SJCRH30 (cell line): Measurements from ENCODE around the gene TRMT10B. TPM values are rescaled to one million over a fixed set of nuclear protein-coding genes. Genes with fewer than 3 reads are reported as not detected.
"Not testable (repeated sequence)": the region's sequence is repeated elsewhere in the genome, so short reads cannot be mapped to it uniquely, and the experiment has no call there.

Experiments used
- DNase-seq, 2 experiments: peaks; one replicate each; pipeline ENCODE4 v3.0.0-alpha.2; 2015 to 2020
- H3K27ac ChIP-seq: fragments of 250-450 bp; sonication (Bioruptor Pico); 2 replicates; pipeline ENCODE4 v1.5.1; 2020; ENCODE audit warnings: mild to moderate bottlenecking, moderate library complexity
- H3K27me3 ChIP-seq: fragments of 250-450 bp; sonication (Bioruptor Pico); 2 replicates; pipeline ENCODE4 v1.5.1; 2020; ENCODE audit warnings: mild to moderate bottlenecking, moderate library complexity
- H3K36me3 ChIP-seq: fragments of 250-450 bp; sonication (Bioruptor Pico); 2 replicates; pipeline ENCODE4 v1.5.1; 2020; ENCODE audit warnings: mild to moderate bottlenecking, moderate library complexity
- H3K4me1 ChIP-seq: fragments of 250-450 bp; sonication (Bioruptor Pico); 2 replicates; pipeline ENCODE4 v1.5.1; 2020; ENCODE audit warnings: mild to moderate bottlenecking, moderate library complexity
- H3K4me3 ChIP-seq: fragments of 250-450 bp; sonication (Bioruptor Pico); 2 replicates; pipeline ENCODE4 v1.5.1; 2020; ENCODE audit warnings: mild to moderate bottlenecking, moderate library complexity
- H3K9me3 ChIP-seq: fragments of 250-450 bp; sonication (Bioruptor Pico); replicated peaks from 2 replicates; pipeline ENCODE4 v1.5.1; 2020; ENCODE audit warnings: mild to moderate bottlenecking, moderate library complexity
- total RNA-seq: library from RNA; depleted of rRNA; stranded (reverse); fragments of >200 nt; shearing (Covaris generic); gene quantifications from 2 replicates; pipeline ENCODE4 v1.2.3, GENCODE V29; 2014; rRNA removed

TRMT10B gene
- total RNA-seq, 1 experiment from 2014 or later: 0.43 TPM

DNA sequence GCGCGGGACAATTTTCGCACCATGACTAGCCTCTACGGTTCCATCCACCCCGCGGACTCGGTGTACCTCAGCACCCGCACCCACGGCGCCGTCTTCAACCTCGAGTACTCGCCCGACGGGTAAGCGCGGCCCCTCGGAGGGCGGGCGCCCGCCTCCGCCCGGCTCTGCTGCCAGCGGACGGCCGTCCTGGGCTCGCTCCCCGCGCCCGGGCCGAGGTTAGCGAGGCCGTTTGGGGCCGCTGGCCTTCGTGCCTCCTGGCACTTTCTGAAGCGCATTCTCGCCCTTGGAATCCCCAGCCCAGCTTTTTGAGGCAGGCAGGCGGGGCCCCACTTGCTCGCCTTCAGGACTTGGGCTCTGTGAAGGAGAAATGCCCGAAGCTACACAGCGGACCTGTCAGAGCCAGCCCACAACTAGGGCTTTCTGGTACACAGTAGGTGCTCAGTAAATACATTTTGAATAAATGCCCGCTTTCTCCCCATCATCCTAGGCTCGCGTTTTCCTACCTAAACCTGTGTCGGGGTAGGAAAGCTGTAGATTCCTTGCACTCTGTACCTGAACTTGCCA is 47.8 kb downstream of the TRMT10B start:
- no peaks in the 10 kb centered on the region for H3K27me3 ChIP-seq
- H3K9me3 ChIP-seq: no peaks in the 10 kb centered on the region
- peaks cover 5% of the 10 kb centered on the region for H3K36me3 ChIP-seq
- H3K4me1 ChIP-seq: peaks cover 7% of the 10 kb centered on the region; the same call in 1 of the 2 replicates
- peak overlapping the region; percentile 78 for H3K27ac ChIP-seq
- H3K4me3 ChIP-seq: peak overlapping the region; percentile 97
- peak; percentile 32 to 43 for DNase-seq

DNA sequence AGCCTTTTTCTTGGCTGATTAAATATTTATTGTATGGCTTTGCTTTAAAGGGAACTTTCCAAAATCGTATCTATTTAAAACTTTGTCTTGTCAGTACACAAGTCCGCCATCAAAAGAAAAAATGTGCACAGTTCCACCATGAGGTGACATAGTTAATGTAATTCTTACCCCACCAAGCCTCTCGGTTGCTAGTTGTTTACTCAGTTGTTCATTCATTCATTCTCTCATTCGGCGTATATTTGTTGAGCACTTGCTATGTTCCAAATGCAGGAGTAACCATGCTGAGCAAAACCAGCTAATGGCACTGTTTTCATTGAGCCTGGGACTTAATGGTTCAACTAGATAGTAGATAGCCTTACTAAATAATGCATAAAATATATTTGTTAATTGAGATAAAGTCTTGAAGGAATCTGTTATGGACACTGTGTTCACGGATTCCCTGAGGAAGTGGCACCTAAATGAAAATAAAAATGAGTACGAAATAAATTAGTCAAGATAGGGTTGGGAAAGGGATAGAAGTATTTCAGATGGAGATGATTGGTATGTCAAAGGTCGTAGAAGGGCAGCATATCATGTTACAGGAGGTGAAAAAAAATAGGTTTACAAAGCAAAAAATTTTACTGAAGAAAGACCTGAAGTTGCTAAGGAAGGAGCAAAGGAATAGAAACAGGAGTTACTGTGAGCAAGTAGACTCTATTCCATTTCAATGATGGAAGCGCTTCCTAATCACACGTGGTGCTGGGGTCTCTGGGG is 48.5 kb downstream of the TRMT10B start:
- DNase-seq: peak in 1 of 2 experiments; percentile 9
- Histone ChIP-seq H3K9me3 (no peaks in the 10 kb centered on the region), H3K27ac (no peak overlapping the region; the same call in 1 of the 2 replicates)

DNA sequence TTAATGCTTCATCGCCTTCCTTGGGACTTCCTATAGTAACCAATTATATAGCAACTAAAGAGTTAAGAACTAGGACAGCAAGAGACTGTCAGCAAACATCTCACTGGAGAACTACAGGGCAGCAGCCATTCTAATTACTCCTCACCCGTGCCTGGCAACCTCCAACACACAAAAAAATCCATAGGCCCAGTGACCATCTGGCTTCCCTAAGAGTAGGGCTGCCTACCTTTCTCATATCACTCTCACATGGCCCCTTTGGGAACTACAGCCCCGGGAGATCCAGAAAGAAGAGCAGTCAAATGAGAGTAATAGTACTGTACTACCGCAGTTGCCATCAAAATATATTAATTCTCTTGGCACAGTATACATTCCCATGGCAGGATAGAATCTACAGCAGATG is 52.7 kb downstream of the TRMT10B start:
- no peak overlapping the region for H3K4me3 ChIP-seq
- peaks cover 7% of the 10 kb centered on the region for H3K36me3 ChIP-seq

More for the DNA sequence above, 48.5 kb downstream of the TRMT10B start:
- peak overlapping the region; percentile 97 for H3K4me3 ChIP-seq
- no peaks in the 10 kb centered on the region for H3K27me3 ChIP-seq
- H3K36me3 ChIP-seq: peaks cover 5% of the 10 kb centered on the region
- peaks cover 7% of the 10 kb centered on the region; the same call in 1 of the 2 replicates for H3K4me1 ChIP-seq

DNA sequence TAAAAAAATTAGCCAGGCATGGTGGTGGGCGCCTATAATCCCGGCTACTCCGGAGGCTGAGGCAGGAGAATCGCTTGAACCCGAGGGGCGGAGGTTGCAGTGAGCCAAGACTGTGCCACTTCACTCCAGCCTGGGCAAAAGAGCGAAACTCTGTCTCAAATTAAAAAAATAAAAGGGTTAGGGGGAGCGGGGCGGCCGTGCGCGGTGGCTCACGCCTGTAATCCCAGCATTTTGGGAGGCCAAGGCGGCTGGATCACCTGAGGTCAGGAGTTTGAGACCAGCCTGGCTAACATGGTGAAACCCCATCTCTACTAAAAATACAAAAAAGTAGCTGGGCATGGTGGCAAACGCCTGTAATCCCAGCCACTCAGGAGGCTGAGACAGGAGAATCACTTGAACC is 56.1 kb downstream of the TRMT10B start:
- H3K4me3 ChIP-seq, DNase-seq, H3K9me3 ChIP-seq, H3K27ac ChIP-seq, H3K4me1 ChIP-seq, H3K27me3 ChIP-seq, H3K36me3 ChIP-seq: not testable (repeated sequence)

More for the DNA sequence above, 52.7 kb downstream of the TRMT10B start:
- Histone ChIP-seq H3K27me3 (no peaks in the 10 kb centered on the region), H3K27ac (no peak overlapping the region), H3K9me3 (no peaks in the 10 kb centered on the region), H3K4me1 (peaks cover 4% of the 10 kb centered on the region; the same call in 1 of the 2 replicates)
- no peak for DNase-seq

DNA sequence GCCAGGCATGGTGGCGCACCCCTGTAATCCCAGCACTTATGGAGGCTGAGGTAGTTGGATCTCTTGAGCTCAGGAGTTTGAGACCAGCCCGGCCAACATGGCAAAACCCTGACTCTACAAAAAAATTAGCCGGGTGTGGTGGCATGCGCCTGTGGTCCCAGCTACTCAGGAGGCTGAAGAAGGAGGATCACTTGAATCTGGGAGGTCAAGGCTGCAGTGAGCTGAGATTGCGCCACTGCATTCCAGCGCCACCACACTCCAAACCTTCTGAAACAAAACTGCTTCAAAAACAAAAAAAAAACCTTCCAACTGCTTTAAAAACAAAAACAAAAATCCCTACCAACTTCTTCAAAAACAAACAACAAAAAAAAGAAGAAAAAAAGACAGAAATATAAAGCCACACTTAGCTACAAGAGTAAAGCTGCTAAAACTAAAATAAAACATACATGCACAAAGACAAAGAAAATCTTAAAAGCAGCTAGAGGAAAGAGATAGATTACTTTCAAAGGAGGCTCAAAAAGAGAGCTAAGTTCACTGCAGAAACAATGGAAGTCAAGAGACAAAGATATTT is 58.4 kb downstream of the TRMT10B start:
- Histone ChIP-seq H3K27ac (no peak overlapping the region), H3K9me3 (no peaks in the 10 kb centered on the region), H3K27me3 (no peaks in the 10 kb centered on the region), H3K4me1 (no peaks in the 10 kb centered on the region), H3K36me3 (peaks cover 11% of the 10 kb centered on the region; the same call in 1 of the 2 replicates), H3K4me3 (no peak overlapping the region)
- DNase-seq: no peak

DNA sequence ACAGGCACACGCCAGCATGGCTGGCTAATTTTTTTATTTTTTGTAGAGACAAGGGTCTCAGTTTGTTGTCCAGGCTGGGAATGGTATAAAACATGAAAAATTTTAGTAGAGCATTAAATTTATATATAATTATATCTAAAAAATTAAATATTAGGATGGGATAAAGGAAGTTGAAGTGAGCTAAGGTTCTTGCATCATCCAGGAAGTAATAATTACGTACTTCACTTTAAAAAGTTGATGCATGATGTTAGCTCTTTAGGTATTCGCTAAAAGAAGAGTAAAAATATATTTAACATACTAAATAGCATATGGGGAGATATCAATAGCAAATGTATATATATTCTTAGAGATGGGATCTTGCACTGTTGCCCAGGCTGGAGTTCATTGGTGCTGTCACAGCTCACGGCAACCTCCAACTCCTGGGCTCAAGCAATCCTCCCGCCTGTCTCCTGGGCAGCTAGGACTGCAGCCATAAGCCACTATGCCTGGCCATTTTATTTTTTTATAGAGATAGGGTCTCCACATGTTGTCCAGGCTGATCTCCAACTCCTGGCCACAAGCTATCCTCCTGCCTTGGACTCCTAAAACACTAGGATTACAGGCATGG is 59.3 kb downstream of the TRMT10B start:
- no peaks in the 10 kb centered on the region for H3K4me1 ChIP-seq
- DNase-seq: no peak
- H3K27me3 ChIP-seq: no peaks in the 10 kb centered on the region
- H3K27ac ChIP-seq: no peak overlapping the region
- H3K9me3 ChIP-seq: no peaks in the 10 kb centered on the region
- peaks cover 11% of the 10 kb centered on the region; the same call in 1 of the 2 replicates for H3K36me3 ChIP-seq
- H3K4me3 ChIP-seq: no peak overlapping the region

DNA sequence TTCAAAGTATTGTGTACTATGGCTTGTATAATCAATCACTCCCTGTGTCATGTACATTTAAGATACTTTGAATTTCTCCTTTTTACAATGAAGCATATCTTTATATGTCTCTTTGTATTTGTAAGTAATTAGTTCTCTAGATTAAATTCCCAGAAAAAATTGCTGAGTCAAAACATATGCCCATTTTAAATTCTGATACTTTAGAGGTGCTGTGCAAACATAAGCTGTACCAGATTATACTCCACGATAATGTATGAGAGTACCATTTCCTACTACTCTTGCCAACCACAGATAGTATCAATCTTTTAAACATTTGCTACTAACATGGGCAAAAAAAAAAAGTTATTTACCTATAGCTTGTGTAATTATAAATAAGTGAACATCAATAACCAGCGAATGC is 65.2 kb downstream of the TRMT10B start:
- Histone ChIP-seq H3K27me3 (no peaks in the 10 kb centered on the region), H3K4me3 (no peak overlapping the region), H3K27ac (no peak overlapping the region), H3K36me3 (peaks cover 27% of the 10 kb centered on the region), H3K9me3 (no peaks in the 10 kb centered on the region), H3K4me1 (no peaks in the 10 kb centered on the region)
- DNase-seq: no peak

DNA sequence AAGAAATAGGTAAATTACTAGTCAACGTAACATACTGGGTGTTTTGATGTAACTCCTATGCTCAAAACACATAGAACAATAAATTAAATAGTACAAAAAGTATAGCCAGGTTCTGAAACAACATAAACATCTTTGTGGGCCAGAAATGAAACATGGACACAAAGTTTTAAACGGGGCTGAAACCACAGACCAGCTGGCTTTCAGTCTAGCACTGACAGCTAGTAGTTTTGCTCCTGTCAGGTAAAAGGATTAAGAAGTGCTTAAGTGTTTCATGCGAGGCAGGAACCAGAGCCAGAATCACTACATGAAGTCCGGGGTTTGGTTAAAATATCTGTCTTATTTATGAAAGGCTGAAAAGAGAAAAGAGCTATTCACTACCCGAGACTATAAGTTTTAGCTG is 66.5 kb downstream of the TRMT10B start:
- Histone ChIP-seq H3K27ac (no peak overlapping the region), H3K36me3 (peaks cover 35% of the 10 kb centered on the region), H3K4me1 (no peaks in the 10 kb centered on the region), H3K27me3 (no peaks in the 10 kb centered on the region), H3K9me3 (no peaks in the 10 kb centered on the region), H3K4me3 (no peak overlapping the region)
- no peak for DNase-seq

DNA sequence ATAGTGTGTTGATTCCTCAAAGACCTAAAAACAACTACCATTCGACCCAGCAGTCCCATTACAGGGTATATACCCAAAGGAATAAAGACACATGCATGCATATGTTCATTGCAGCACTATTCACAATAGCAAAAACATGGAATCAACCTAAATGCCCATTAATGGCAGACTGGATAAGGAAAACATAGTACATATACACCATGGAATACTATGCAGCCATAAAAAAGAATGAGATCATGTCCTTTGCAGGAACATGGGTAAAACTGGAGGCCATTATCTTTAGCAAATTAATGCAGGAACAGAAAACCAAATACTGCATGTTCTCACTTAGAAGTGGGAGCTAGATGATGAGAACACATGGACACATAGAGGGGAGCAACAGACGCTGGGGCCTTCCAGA is 71.6 kb downstream of the TRMT10B start:
- DNase-seq, H3K27me3 ChIP-seq, H3K4me1 ChIP-seq, H3K4me3 ChIP-seq, H3K9me3 ChIP-seq, H3K27ac ChIP-seq: not testable (repeated sequence)
- H3K36me3 ChIP-seq: peaks cover 28% of the 10 kb centered on the region

DNA sequence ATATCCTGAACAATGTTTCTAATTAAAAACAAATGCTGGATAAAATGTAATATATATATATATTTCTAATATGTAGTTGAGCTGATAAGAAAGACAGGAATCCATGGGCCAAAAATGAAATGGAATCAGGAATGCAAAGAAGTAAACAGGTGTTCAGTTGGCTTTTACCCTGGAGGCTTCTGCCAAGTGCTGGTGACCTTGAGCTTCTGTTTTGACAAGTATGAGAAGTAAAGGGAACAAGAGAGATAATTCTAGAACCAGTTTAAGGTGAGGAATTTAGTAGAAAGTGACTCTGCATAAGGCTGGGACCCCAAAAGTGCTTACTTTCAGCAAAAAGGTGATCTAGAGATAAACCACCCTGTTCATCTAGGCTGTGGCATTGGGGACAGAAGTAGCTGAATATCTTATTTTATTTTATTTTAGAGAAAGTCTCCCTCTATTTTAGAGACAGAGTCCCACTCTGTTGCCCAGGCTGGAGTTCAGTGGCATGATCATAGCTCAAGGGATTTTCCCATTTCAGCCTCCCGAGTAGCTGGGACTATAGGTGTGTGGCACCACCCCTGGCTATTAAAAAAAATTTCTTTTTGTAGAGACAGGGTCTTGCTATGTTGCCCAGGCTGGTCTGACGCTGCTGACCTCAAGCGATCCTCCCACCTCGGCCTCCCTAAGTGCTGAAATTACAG is 74.0 kb downstream of the TRMT10B start:
- no peak for DNase-seq
- no peak overlapping the region for H3K27ac ChIP-seq
- H3K36me3 ChIP-seq: peaks cover 22% of the 10 kb centered on the region
- H3K4me1 ChIP-seq: no peaks in the 10 kb centered on the region
- no peaks in the 10 kb centered on the region for H3K9me3 ChIP-seq
- no peak overlapping the region for H3K4me3 ChIP-seq
- no peaks in the 10 kb centered on the region for H3K27me3 ChIP-seq

Other genes with a start within 250 kb of the TRMT10B start
- 31.3 and 32.2 TPM in 2 replicates for gene FBXO10, start 177.4 kb upstream of the TRMT10B start, total RNA-seq
- gene TOMM5, start 161.2 kb upstream of the TRMT10B start, total RNA-seq: 396 and 418 TPM in 2 replicates
- 6.5 and 6.6 TPM in 2 replicates for gene FRMPD1, start 102.9 kb upstream of the TRMT10B start, total RNA-seq
- 78.4 and 82.2 TPM in 2 replicates for gene EXOSC3, start 31.3 kb downstream of the TRMT10B start, total RNA-seq
- 11.5 and 15.7 TPM in 2 replicates for gene DCAF10, start 47.0 kb downstream of the TRMT10B start, total RNA-seq
- 31.0 and 33.8 TPM in 2 replicates for gene SLC25A51, start 150.3 kb downstream of the TRMT10B start, total RNA-seq